Measurements from ENCODE around the gene SERPINB3. TPM values are rescaled to one million over a fixed set of nuclear protein-coding genes. Genes with fewer than 3 reads are reported as not detected.

SERPINB3 gene
- total RNA-seq, 1 experiment from 2014 or later: not detected

- Histone ChIP-seq H3K27me3 (replicated peaks; ENCODE audit: insufficient read depth, low read depth, low read length, poor library complexity) (no peaks in the 10 kb centered on the region), H3K4me1 (ENCODE audit: insufficient read depth, low read length, poor library complexity, severe bottlenecking) (no peaks in the 10 kb centered on the region), H3K4me3 (ENCODE audit: low read depth, low read length, poor library complexity, severe bottlenecking) (no peak overlapping the region), H3K27ac (ENCODE audit: low read depth, low read length, poor library complexity, severe bottlenecking) (no peak overlapping the region), H3K9me3 (ENCODE audit: low read depth, low read length, poor library complexity, severe bottlenecking) (no peaks in the 10 kb centered on the region), H3K36me3 (ENCODE audit: insufficient read depth, low read length, poor library complexity, severe bottlenecking) (no peaks in the 10 kb centered on the region)
- intact Hi-C loops (cut with micrococcal nuclease; ENCODE audit: unreplicated experiment): no loop called here
- DNase-seq (ENCODE audit: low spot score): no peak
- TF ChIP-seq, protein P1, sequence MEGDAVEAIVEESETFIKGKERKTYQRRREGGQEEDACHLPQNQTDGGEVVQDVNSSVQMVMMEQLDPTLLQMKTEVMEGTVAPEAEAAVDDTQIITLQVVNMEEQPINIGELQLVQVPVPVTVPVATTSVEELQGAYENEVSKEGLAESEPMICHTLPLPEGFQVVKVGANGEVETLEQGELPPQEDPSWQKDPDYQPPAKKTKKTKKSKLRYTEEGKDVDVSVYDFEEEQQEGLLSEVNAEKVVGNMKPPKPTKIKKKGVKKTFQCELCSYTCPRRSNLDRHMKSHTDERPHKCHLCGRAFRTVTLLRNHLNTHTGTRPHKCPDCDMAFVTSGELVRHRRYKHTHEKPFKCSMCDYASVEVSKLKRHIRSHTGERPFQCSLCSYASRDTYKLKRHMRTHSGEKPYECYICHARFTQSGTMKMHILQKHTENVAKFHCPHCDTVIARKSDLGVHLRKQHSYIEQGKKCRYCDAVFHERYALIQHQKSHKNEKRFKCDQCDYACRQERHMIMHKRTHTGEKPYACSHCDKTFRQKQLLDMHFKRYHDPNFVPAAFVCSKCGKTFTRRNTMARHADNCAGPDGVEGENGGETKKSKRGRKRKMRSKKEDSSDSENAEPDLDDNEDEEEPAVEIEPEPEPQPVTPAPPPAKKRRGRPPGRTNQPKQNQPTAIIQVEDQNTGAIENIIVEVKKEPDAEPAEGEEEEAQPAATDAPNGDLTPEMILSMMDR (conservative IDR thresholded peaks at IDR 0.05; ENCODE audit: low read depth, low read length): no peak
- no peak for TF ChIP-seq EZH2 (IDR thresholded peaks at IDR 0.05; ENCODE audit: borderline replicate concordance, low read depth, low read length, poor library complexity, severe bottlenecking)
- ChIA-PET CTCF (no interaction called here), POLR2A (ENCODE audit: low non-redundant PET) (no interaction called here)
- no TSS peak for BruUV-seq (replicated peaks)
Measured at GRCh38 chr18:63697097-63697660, 35.5 kb upstream of the SERPINB3 start.

DNA sequence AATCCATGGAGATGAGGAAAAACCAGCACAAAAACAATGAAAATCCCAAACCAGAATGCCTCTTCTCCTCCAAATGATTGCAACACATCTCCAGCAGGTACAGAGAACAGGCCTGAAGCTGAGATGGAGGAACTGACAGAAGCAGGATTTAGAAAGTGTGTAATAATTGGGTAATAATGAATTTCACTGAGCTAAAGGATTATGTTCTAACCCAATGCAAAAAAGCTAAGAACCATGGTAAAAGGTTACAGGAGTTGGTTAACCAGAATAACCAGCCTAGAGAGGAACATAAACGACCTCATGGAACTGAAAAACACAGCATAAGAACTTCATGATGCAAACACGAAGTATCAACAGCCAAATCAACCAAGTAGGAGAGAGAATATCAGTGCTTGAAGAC lies 27.4 kb upstream of the SERPINB3 start:
- POLR2A ChIA-PET (ENCODE audit: low non-redundant PET): no interaction called here
- no peaks in the 10 kb centered on the region for H3K9me3 ChIP-seq (ENCODE audit: low read depth, low read length, poor library complexity, severe bottlenecking)
- no peaks in the 10 kb centered on the region for H3K36me3 ChIP-seq (ENCODE audit: insufficient read depth, low read length, poor library complexity, severe bottlenecking)
- TF ChIP-seq, protein P1 (conservative IDR thresholded peaks at IDR 0.05; ENCODE audit: low read depth, low read length): no peak
- TF ChIP-seq EZH2 (IDR thresholded peaks at IDR 0.05; ENCODE audit: borderline replicate concordance, low read depth, low read length, poor library complexity, severe bottlenecking): no peak
- H3K27me3 ChIP-seq (replicated peaks; ENCODE audit: insufficient read depth, low read depth, low read length, poor library complexity): no peaks in the 10 kb centered on the region
- BruUV-seq (replicated peaks): no TSS peak
- no peak overlapping the region for H3K27ac ChIP-seq (ENCODE audit: low read depth, low read length, poor library complexity, severe bottlenecking)
- H3K4me1 ChIP-seq (ENCODE audit: insufficient read depth, low read length, poor library complexity, severe bottlenecking): no peaks in the 10 kb centered on the region
- no peak overlapping the region for H3K4me3 ChIP-seq (ENCODE audit: low read depth, low read length, poor library complexity, severe bottlenecking)
- CTCF ChIA-PET: no interaction called here
- intact Hi-C loops (cut with micrococcal nuclease; ENCODE audit: unreplicated experiment): no loop called here
- no peak for DNase-seq (ENCODE audit: low spot score)

DNA sequence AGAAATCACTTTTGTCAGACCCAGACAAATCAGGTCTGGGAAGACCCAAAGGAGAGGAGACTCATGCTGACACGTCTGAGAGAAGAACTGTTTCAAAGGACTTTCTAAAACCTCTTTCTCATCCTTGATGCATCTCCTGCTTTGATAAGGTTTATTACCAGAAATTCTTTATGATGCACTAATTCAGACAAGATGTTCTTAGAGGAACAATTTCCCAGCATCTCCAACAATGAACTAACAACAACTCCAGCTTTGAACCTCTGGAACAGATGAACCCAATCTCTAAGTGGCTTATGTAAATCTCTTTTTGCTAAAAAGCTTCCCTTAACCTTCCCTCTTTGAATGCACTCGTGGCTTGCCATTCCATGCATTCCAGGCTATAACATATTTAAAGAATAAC lies 25.2 kb upstream of the SERPINB3 start:
- Histone ChIP-seq H3K27ac (ENCODE audit: low read depth, low read length, poor library complexity, severe bottlenecking) (no peak overlapping the region), H3K4me3 (ENCODE audit: low read depth, low read length, poor library complexity, severe bottlenecking) (no peak overlapping the region), H3K9me3 (ENCODE audit: low read depth, low read length, poor library complexity, severe bottlenecking) (no peaks in the 10 kb centered on the region), H3K36me3 (ENCODE audit: insufficient read depth, low read length, poor library complexity, severe bottlenecking) (no peaks in the 10 kb centered on the region), H3K27me3 (replicated peaks; ENCODE audit: insufficient read depth, low read depth, low read length, poor library complexity) (no peaks in the 10 kb centered on the region), H3K4me1 (ENCODE audit: insufficient read depth, low read length, poor library complexity, severe bottlenecking) (peaks cover 11% of the 10 kb centered on the region)
- no peak for DNase-seq (ENCODE audit: low spot score)
- POLR2A ChIA-PET (ENCODE audit: low non-redundant PET): no interaction called here
- intact Hi-C loops (cut with micrococcal nuclease; ENCODE audit: unreplicated experiment): no loop called here
- CTCF ChIA-PET: no interaction called here
- no peak for TF ChIP-seq EZH2 (IDR thresholded peaks at IDR 0.05; ENCODE audit: borderline replicate concordance, low read depth, low read length, poor library complexity, severe bottlenecking)
- TF ChIP-seq, protein P1 (conservative IDR thresholded peaks at IDR 0.05; ENCODE audit: low read depth, low read length): no peak
- BruUV-seq (replicated peaks): no TSS peak
